ENCODE results near the gene KRT79. TPM values are rescaled to one million over a fixed set of nuclear protein-coding genes. Genes with fewer than 3 reads are reported as not detected.

Gene KRT79
- total and polyA plus RNA-seq, 2 of the 8 experiments (the other 6 are each of a cell fraction or from before 2014, with no cell fraction given): not detected

- no peak for TF ChIP-seq CHD7 (IDR thresholded peaks at IDR 0.05; ENCODE audit: insufficient replicate concordance, low read length)
- TF ChIP-seq NANOG (IDR thresholded peaks at IDR 0.05; ENCODE audit: insufficient read depth, low read depth, low read length, poor library complexity, severe bottlenecking): no peak
- no peak for TF ChIP-seq USF2 (IDR thresholded peaks at IDR 0.05; ENCODE audit: low read length)
- no peak for TF ChIP-seq SIRT6 (IDR thresholded peaks at IDR 0.05; ENCODE audit: low read length)
- no peak for TF ChIP-seq SRF (IDR thresholded peaks at IDR 0.05; ENCODE audit: low read depth, low read length)
- TF ChIP-seq CTBP2 (IDR thresholded peaks at IDR 0.05; ENCODE audit: borderline replicate concordance, insufficient read depth, insufficient read length, low read length): no peak
- no peak for TF ChIP-seq CREB1 (IDR thresholded peaks at IDR 0.05)
- TF ChIP-seq ZNF274 (IDR thresholded peaks at IDR 0.05; ENCODE audit: borderline replicate concordance, extremely low read depth, low read length): no peak
- no peak for TF ChIP-seq MAX (IDR thresholded peaks at IDR 0.05)
Measured at GRCh38 chr12:52861511-52861910, 27.4 kb upstream of the KRT79 start (continued).

Data from H1 (cell line).